ENCODE measurements around the gene GPR75. TPM values are rescaled to one million over a fixed set of nuclear protein-coding genes. Genes with fewer than 3 reads are reported as not detected.

Gene GPR75
- total and polyA plus RNA-seq, 2 of the 8 experiments (the other 6 are each of a cell fraction or from before 2014, with no cell fraction given): 3.5 to 4.3 TPM

DNA sequence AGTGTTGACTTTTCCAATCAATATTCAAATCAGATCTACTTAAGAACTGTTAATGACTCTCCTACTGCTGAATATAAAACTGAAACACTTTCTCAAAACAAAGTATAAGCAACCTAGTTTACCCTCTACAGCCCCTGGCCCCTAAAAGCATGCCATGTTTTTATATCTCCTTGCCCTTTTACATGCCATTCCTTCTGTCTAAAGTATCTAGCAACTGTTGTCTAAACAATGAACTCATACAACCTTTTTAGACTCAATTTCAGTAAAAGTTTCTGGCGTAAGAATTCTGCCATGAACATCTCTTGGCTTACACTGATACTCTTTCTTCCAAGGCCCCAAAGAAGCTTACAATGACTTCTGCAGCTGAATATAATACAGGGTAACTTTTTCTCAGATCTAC lies 47.8 kb upstream of the GPR75 start (continued):
- TF ChIP-seq, protein P1, sequence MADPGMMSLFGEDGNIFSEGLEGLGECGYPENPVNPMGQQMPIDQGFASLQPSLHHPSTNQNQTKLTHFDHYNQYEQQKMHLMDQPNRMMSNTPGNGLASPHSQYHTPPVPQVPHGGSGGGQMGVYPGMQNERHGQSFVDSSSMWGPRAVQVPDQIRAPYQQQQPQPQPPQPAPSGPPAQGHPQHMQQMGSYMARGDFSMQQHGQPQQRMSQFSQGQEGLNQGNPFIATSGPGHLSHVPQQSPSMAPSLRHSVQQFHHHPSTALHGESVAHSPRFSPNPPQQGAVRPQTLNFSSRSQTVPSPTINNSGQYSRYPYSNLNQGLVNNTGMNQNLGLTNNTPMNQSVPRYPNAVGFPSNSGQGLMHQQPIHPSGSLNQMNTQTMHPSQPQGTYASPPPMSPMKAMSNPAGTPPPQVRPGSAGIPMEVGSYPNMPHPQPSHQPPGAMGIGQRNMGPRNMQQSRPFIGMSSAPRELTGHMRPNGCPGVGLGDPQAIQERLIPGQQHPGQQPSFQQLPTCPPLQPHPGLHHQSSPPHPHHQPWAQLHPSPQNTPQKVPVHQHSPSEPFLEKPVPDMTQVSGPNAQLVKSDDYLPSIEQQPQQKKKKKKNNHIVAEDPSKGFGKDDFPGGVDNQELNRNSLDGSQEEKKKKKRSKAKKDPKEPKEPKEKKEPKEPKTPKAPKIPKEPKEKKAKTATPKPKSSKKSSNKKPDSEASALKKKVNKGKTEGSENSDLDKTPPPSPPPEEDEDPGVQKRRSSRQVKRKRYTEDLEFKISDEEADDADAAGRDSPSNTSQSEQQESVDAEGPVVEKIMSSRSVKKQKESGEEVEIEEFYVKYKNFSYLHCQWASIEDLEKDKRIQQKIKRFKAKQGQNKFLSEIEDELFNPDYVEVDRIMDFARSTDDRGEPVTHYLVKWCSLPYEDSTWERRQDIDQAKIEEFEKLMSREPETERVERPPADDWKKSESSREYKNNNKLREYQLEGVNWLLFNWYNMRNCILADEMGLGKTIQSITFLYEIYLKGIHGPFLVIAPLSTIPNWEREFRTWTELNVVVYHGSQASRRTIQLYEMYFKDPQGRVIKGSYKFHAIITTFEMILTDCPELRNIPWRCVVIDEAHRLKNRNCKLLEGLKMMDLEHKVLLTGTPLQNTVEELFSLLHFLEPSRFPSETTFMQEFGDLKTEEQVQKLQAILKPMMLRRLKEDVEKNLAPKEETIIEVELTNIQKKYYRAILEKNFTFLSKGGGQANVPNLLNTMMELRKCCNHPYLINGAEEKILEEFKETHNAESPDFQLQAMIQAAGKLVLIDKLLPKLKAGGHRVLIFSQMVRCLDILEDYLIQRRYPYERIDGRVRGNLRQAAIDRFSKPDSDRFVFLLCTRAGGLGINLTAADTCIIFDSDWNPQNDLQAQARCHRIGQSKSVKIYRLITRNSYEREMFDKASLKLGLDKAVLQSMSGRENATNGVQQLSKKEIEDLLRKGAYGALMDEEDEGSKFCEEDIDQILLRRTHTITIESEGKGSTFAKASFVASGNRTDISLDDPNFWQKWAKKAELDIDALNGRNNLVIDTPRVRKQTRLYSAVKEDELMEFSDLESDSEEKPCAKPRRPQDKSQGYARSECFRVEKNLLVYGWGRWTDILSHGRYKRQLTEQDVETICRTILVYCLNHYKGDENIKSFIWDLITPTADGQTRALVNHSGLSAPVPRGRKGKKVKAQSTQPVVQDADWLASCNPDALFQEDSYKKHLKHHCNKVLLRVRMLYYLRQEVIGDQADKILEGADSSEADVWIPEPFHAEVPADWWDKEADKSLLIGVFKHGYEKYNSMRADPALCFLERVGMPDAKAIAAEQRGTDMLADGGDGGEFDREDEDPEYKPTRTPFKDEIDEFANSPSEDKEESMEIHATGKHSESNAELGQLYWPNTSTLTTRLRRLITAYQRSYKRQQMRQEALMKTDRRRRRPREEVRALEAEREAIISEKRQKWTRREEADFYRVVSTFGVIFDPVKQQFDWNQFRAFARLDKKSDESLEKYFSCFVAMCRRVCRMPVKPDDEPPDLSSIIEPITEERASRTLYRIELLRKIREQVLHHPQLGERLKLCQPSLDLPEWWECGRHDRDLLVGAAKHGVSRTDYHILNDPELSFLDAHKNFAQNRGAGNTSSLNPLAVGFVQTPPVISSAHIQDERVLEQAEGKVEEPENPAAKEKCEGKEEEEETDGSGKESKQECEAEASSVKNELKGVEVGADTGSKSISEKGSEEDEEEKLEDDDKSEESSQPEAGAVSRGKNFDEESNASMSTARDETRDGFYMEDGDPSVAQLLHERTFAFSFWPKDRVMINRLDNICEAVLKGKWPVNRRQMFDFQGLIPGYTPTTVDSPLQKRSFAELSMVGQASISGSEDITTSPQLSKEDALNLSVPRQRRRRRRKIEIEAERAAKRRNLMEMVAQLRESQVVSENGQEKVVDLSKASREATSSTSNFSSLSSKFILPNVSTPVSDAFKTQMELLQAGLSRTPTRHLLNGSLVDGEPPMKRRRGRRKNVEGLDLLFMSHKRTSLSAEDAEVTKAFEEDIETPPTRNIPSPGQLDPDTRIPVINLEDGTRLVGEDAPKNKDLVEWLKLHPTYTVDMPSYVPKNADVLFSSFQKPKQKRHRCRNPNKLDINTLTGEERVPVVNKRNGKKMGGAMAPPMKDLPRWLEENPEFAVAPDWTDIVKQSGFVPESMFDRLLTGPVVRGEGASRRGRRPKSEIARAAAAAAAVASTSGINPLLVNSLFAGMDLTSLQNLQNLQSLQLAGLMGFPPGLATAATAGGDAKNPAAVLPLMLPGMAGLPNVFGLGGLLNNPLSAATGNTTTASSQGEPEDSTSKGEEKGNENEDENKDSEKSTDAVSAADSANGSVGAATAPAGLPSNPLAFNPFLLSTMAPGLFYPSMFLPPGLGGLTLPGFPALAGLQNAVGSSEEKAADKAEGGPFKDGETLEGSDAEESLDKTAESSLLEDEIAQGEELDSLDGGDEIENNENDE (IDR thresholded peaks at IDR 0.05; ENCODE audit: insufficient replicate concordance, low read length): no peak
- no peak for TF ChIP-seq NANOG (IDR thresholded peaks at IDR 0.05; ENCODE audit: insufficient read depth, low read depth, low read length, poor library complexity, severe bottlenecking)
- no peak for TF ChIP-seq ZNF274 (IDR thresholded peaks at IDR 0.05; ENCODE audit: borderline replicate concordance, extremely low read depth, low read length)
- TF ChIP-seq SIRT6 (IDR thresholded peaks at IDR 0.05; ENCODE audit: low read length): no peak
- no peak for TF ChIP-seq CEBPB (IDR thresholded peaks at IDR 0.05; ENCODE audit: low read depth, low read length)

All from H1 (cell line).